Hepatocyte (in vitro differentiated cells): ENCODE data around the gene PLXNA2. TPM values are rescaled to one million over a fixed set of nuclear protein-coding genes. Genes with fewer than 3 reads are reported as not detected.

Source experiments
- DNase-seq: peaks from one replicate; pipeline ENCODE4 v3.0.0-alpha.2; 2016; ENCODE audit warnings: low spot score
- H2AFZ ChIP-seq: fragments of 200-600 bp; sonication (generic); 2 replicates; pipeline ENCODE4 v1.6.0; 2016; ENCODE audit warnings: antibody characterized with exemption, mild to moderate bottlenecking
- H3K27ac ChIP-seq: fragments of 200-600 bp; sonication (generic); 2 replicates; pipeline ENCODE4 v1.5.1; 2016; ENCODE audit warnings: mild to moderate bottlenecking
- H3K27me3 ChIP-seq: fragments of 200-600 bp; sonication (generic); 2 replicates; pipeline ENCODE4 v1.6.1; 2016
- H3K36me3 ChIP-seq: fragments of 200-600 bp; sonication (generic); replicated peaks from 2 replicates; pipeline ENCODE4 v1.5.1; 2016; ENCODE audit warnings: low read depth; ENCODE audit not compliant: insufficient read depth
- H3K4me1 ChIP-seq: fragments of 200-600 bp; sonication (generic); 2 replicates; pipeline ENCODE4 v1.5.1; 2016; ENCODE audit warnings: mild to moderate bottlenecking, moderate library complexity; ENCODE audit not compliant: insufficient read depth
- H3K4me2 ChIP-seq: fragments of 200-600 bp; sonication (generic); 2 replicates; pipeline ENCODE4 v1.6.0; 2016
- H3K4me3 ChIP-seq: fragments of 200-600 bp; sonication (generic); 2 replicates; pipeline ENCODE4 v1.5.1; 2016; ENCODE audit warnings: mild to moderate bottlenecking
- H3K79me2 ChIP-seq: fragments of 200-600 bp; sonication (generic); 2 replicates; pipeline ENCODE4 v1.6.0; 2017; ENCODE audit warnings: mild to moderate bottlenecking
- H3K9me2 ChIP-seq: fragments of 200-600 bp; sonication (generic); replicated peaks from 2 replicates; pipeline ENCODE4 v1.6.0; 2017; ENCODE audit warnings: mild to moderate bottlenecking; ENCODE audit not compliant: insufficient read depth
- H3K9me3 ChIP-seq: fragments of 200-600 bp; sonication (generic); 2 replicates; pipeline ENCODE4 v1.5.1; 2016; ENCODE audit warnings: low read depth, mild to moderate bottlenecking
- H4K20me1 ChIP-seq: fragments of 200-600 bp; sonication (generic); 2 replicates; pipeline ENCODE4 v1.6.0; 2016; ENCODE audit warnings: mild to moderate bottlenecking; ENCODE audit not compliant: insufficient read depth, poor library complexity, severe bottlenecking
- CTCF ChIP-seq: fragments of 200-600 bp; sonication (generic); IDR thresholded peaks from 2 replicates; pipeline ENCODE4 v1.5.1; 2016; ENCODE audit warnings: antibody characterized with exemption, mild to moderate bottlenecking; ENCODE audit not compliant: poor library complexity
- EZH2 ChIP-seq: fragments of 200-600 bp; sonication (generic); IDR thresholded peaks from 2 replicates; pipeline ENCODE4 v1.6.1; 2016; ENCODE audit warnings: antibody characterized with exemption, mild to moderate bottlenecking, borderline replicate concordance
- EZH2phosphoT487 ChIP-seq: fragments of 200-600 bp; sonication (generic); IDR thresholded peaks from one replicate; pipeline ENCODE4 v1.6.1; 2018; ENCODE audit warnings: antibody characterized with exemption, mild to moderate bottlenecking, low read depth, moderate library complexity; ENCODE audit not compliant: unreplicated experiment, severe bottlenecking
- whole genome bisulfite sequencing: methylation state at CpG from one replicate; pipeline ENCODE4 v1.1.6; 2016; ENCODE audit warnings: low lambda C conversion rate; ENCODE audit errors: missing lambda C conversion rate; 5-methylcytosine and 5-hydroxymethylcytosine counted together
- polyA plus RNA-seq: library from polyadenylated mRNA; unstranded; fragments of >200 nt; fragmentation: Nextera tagmentation; extraction: Ambion mirVana; gene quantifications from 2 replicates; pipeline ENCODE4 v1.2.1, GENCODE V29; 2016
- total RNA-seq: library from RNA; depleted of rRNA; stranded (reverse); fragments of >200 nt; gene quantifications from 2 replicates; pipeline ENCODE4 v1.2.3, GENCODE V29; 2014

The PLXNA2 gene
- total and polyA plus RNA-seq, 2 experiments from 2014 or later, result 9.8 to 13.1 TPM

DNA sequence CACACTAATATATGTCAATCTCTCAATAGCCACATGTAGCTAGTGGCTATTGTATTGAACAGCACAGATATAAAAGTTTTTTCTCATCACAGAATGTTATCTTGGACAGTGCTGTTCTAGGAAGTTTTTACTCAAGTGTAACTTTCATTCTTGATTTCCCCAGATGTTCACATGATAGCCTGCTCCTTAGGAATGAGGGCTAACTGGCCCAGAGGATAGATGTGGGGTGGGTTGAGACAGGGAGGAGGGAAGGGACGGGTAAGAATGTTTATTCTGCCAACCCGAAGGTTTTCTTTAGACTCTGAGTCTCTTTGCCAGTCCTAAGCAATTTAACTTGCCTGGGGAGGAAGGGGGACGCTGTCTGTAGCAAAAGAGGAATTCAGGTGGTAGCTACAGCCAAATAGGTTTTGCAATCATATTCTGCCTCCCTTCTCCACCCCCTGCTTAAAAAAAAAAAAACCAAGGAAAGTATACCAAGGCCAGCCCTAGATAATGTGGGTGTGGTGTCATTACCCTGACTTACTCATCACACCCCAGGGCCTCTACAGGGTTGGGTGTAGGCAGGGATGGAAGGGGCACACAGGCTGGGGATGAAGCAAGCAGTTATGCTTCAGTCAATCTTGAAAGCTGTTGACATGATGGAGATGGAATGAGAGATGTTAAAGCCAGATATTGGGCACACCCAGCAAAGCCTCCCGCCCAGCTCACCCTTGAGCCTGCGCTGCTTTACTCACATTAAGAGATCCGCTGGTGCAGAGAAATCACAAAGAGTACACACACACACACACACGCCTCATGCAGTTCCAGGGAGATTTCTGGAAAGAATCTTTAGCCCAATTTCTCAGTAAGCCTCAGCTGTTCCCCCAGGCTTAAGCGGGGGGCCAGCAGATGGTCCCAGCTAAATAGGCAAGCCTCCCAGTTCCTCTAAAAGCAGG, 59.9 kb downstream of the PLXNA2 start:
- Histone ChIP-seq H3K36me3 (no peaks in the 10 kb centered on the region), H3K9me2 (no peaks in the 10 kb centered on the region), H3K4me3 (no peak overlapping the region), H3K9me3 (no peaks in the 10 kb centered on the region), H3K4me2 (peak overlapping the region; percentile 38), H3K4me1 (peaks cover 76% of the 10 kb centered on the region), H2AFZ (no peak overlapping the region), H3K79me2 (no peaks in the 10 kb centered on the region), H3K27ac (peak overlapping the region; percentile 90), H3K27me3 (no peaks in the 10 kb centered on the region), H4K20me1 (no peaks in the 10 kb centered on the region)
- 50% methylated on average over 8 of the region's 8 CpGs for WGBS
- peak; percentile 85 for DNase-seq
- TF ChIP-seq EZH2phosphoT487, result no peak
- no peak for TF ChIP-seq EZH2
- no peak for TF ChIP-seq CTCF

DNA sequence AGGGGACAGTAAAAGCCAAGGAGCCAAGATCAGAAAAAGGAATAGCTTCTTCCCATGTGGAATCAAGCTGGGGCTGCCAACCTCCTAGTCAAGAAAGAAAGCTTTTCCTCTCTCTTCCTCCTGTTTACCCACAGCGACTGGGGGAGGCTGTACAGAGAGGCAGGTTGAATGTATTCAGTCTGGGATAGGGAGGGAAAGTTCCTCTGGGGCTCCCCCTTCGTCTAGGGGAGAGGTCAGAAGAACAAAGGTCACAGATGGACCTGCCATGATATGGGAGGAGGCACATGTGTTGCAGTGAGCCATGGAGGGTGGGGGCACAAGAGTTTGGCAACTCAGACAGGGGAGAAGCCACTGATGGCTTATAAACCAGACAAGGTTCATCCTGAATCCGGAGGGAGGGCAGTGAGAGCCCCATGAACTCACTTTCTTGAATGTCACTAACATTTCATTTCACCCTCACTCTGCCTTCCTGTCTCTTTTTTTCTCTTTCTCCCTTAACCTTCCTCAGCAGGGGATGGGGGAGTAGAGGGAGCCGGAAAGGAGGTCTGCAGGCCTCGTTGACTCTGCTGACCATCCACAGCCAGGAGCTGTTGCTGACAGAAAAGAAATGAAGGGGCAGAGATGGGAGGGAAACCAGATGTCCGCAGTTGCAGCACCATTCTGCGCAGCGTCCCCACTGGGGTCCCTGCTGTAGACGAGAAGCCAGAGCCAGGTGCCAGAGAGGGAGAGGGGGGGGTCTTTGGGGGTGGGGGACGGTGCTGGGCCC, 61.1 kb downstream of the PLXNA2 start:
- no peaks in the 10 kb centered on the region for H3K9me2 ChIP-seq
- no peaks in the 10 kb centered on the region for H4K20me1 ChIP-seq
- H3K36me3 ChIP-seq, result no peaks in the 10 kb centered on the region
- H3K9me3 ChIP-seq, result no peaks in the 10 kb centered on the region
- no peak for TF ChIP-seq EZH2
- no peak for TF ChIP-seq CTCF
- TF ChIP-seq EZH2phosphoT487, result no peak
- peak overlapping the region; percentile 75 for H3K27ac ChIP-seq
- peaks cover 79% of the 10 kb centered on the region for H3K4me1 ChIP-seq
- no peaks in the 10 kb centered on the region for H3K27me3 ChIP-seq
- no peak overlapping the region for H3K4me3 ChIP-seq
- peak overlapping the region; percentile 18 for H3K4me2 ChIP-seq
- no peak for DNase-seq
- no peaks in the 10 kb centered on the region for H3K79me2 ChIP-seq
- WGBS, result 74% methylated on average over 10 of the region's 10 CpGs
- no peak overlapping the region for H2AFZ ChIP-seq

DNA sequence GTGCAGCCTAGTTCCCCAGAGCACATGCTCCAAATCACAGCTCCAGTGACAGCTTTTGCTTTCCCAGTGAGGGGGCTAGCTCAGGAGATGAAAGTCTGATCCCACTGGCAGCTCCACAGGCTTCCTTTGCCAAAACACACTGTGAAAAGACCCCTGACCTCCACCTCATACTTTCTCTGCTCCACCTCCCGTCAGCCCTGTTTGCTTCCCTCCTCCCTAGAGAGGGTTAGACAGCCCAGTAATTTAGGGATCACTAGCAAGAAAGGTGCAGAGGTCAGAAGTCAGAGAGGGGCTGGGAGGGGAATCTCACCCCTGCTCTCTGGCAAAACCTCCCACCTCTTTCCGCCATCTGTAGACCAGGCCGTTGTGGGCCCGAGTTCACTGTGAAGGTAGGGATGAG, 62.8 kb downstream of the PLXNA2 start:
- TF ChIP-seq EZH2, result no peak
- H3K4me1 ChIP-seq, result peaks cover 79% of the 10 kb centered on the region
- H3K4me2 ChIP-seq, result no peak overlapping the region
- H3K9me3 ChIP-seq, result no peaks in the 10 kb centered on the region
- WGBS, result 68% methylated on average over 4 of the region's 4 CpGs
- no peaks in the 10 kb centered on the region for H3K27me3 ChIP-seq
- H3K79me2 ChIP-seq, result no peaks in the 10 kb centered on the region
- peak overlapping the region; percentile 89 for H3K27ac ChIP-seq
- no peak overlapping the region for H3K4me3 ChIP-seq
- H4K20me1 ChIP-seq, result no peaks in the 10 kb centered on the region
- no peak for DNase-seq
- no peak overlapping the region for H2AFZ ChIP-seq
- H3K36me3 ChIP-seq, result no peaks in the 10 kb centered on the region
- H3K9me2 ChIP-seq, result no peaks in the 10 kb centered on the region

GRCh38 chr1:208180421-208180820, 63.8 kb downstream of the PLXNA2 start:
- DNase-seq, result no peak
- Histone ChIP-seq H3K9me3 (no peaks in the 10 kb centered on the region), H3K4me2 (no peak overlapping the region), H3K36me3 (no peaks in the 10 kb centered on the region), H3K27ac (peak overlapping the region; percentile 89), H3K9me2 (no peaks in the 10 kb centered on the region), H3K4me1 (peaks cover 85% of the 10 kb centered on the region), H2AFZ (no peak overlapping the region), H3K4me3 (no peak overlapping the region), H4K20me1 (no peaks in the 10 kb centered on the region), H3K27me3 (no peaks in the 10 kb centered on the region), H3K79me2 (no peaks in the 10 kb centered on the region)
- 78% methylated on average over 7 of the region's 7 CpGs for WGBS
- TF ChIP-seq EZH2phosphoT487 (no peak), CTCF (no peak), EZH2 (no peak)
